ENCODE results near the gene SLC16A5. TPM values are rescaled to one million over a fixed set of nuclear protein-coding genes. Genes with fewer than 3 reads are reported as not detected.

Gene SLC16A5
- total RNA-seq, 1 experiment from 2014 or later = 17.1 TPM

DNA sequence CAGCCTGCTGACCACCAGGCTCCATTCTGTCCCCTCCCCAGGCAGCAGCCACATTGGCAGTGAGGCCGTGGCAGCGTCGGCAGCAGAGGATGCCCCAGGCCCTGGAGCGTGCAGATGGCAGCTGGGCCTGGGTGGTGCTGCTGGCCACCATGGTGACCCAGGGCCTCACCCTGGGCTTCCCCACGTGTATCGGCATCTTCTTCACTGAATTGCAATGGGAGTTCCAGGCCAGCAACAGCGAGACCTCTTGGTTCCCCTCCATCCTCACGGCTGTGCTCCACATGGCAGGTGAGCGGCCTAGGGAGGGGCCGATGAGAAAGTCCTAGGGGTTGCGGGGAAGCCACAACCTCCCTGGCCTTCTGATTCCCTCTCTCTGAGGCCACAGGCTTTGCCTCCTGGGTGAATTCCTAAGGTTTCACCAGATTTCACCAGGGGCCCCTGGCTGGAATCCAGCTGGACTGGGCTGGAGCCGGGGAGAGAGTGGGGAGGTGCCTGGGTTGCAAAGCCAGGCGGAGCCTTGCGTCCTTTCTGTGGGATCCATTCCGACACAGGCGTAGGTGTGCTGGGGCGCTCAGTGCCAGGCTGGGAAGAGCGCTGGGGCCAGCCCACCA lies 5.9 kb downstream of the SLC16A5 start:
- peaks cover 5% of the 10 kb centered on the region; the same call in 1 of the 2 replicates for H3K4me1 ChIP-seq (ENCODE audit: insufficient read depth, low read length)
- no peak overlapping the region for H3K4me2 ChIP-seq (ENCODE audit: insufficient read depth, insufficient read length, low read length)

More for the DNA sequence above, 5.9 kb downstream of the SLC16A5 start:
- DNase-seq = no peak
- Histone ChIP-seq H3K18ac (ENCODE audit: insufficient read length, low read depth, low read length) (no peak overlapping the region), H3K23me2 (ENCODE audit: insufficient read length, low read depth, low read length, poor library complexity, severe bottlenecking) (no peaks in the 10 kb centered on the region), H2BK12ac (ENCODE audit: insufficient read length, low read depth, low read length) (no peak overlapping the region), H4K91ac (ENCODE audit: insufficient read length, low read depth, low read length) (no peak overlapping the region), H3K9ac (ENCODE audit: extremely low read depth, insufficient read length, low read length) (no peak overlapping the region), H3K23ac (ENCODE audit: insufficient read length, low read depth, low read length) (no peak overlapping the region), H3K27ac (ENCODE audit: insufficient read length, low read depth, low read length) (no peak overlapping the region), H3K27me3 (ENCODE audit: insufficient read depth, low read length) (no peaks in the 10 kb centered on the region), H2BK120ac (ENCODE audit: low read depth, low read length, poor library complexity, severe bottlenecking) (no peak overlapping the region), H4K8ac (replicated peaks; ENCODE audit: insufficient read length, low read depth, low read length) (no peak overlapping the region), H4K20me1 (ENCODE audit: control insufficient read depth, insufficient read depth, insufficient read length) (no peaks in the 10 kb centered on the region), H2BK15ac (ENCODE audit: low read depth, low read length) (no peak overlapping the region), H2BK5ac (ENCODE audit: insufficient read length, low read length) (no peak overlapping the region), H2AFZ (ENCODE audit: low read length) (no peak overlapping the region), H4K5ac (ENCODE audit: insufficient read length, low read depth, low read length) (no peak overlapping the region), H3K9me3 (ENCODE audit: control insufficient read depth, low read depth, low read length) (no peaks in the 10 kb centered on the region), H3K79me2 (ENCODE audit: insufficient read depth, low read length) (no peaks in the 10 kb centered on the region; the same call in 1 of the 2 replicates), H3K4ac (ENCODE audit: low read depth, low read length) (no peak overlapping the region), H2BK20ac (ENCODE audit: low read depth, low read length, poor library complexity, severe bottlenecking) (no peak overlapping the region), H2AK5ac (ENCODE audit: insufficient read length, low read length) (no peak overlapping the region), H3T11ph (ENCODE audit: low read length) (no peak overlapping the region), H3K14ac (ENCODE audit: insufficient read depth, low read length) (no peak overlapping the region), H3K79me1 (ENCODE audit: insufficient read depth, low read depth, low read length, poor library complexity, severe bottlenecking) (no peaks in the 10 kb centered on the region), H3K56ac (ENCODE audit: insufficient read length, low read depth, low read length) (no peak overlapping the region)
- WGBS (ENCODE audit: extremely low coverage, insufficient read length, low lambda C conversion rate) = no CpG with 5 or more reads among the region's 18 CpGs
- Mint-ChIP-seq H3K36me3 (ENCODE audit: insufficient read depth in 1 of 3, low read depth in 3 of 3) (peaks cover 2 to 22% (median 20%) of the 10 kb centered on the region in 3 experiments), H3K4me3 (no peak overlapping the region), H3K27ac (peak overlapping the region in 1 of 3 experiments; percentile 79; a peak in 2 of 7 replicates), H3K4me1 (peaks cover 34 to 39% of the 10 kb centered on the region in 2 experiments), H3K9me3 (no peaks in the 10 kb centered on the region), H3K27me3 (ENCODE audit: low read depth) (no peaks in the 10 kb centered on the region)
- TF ChIP-seq, protein P1, sequence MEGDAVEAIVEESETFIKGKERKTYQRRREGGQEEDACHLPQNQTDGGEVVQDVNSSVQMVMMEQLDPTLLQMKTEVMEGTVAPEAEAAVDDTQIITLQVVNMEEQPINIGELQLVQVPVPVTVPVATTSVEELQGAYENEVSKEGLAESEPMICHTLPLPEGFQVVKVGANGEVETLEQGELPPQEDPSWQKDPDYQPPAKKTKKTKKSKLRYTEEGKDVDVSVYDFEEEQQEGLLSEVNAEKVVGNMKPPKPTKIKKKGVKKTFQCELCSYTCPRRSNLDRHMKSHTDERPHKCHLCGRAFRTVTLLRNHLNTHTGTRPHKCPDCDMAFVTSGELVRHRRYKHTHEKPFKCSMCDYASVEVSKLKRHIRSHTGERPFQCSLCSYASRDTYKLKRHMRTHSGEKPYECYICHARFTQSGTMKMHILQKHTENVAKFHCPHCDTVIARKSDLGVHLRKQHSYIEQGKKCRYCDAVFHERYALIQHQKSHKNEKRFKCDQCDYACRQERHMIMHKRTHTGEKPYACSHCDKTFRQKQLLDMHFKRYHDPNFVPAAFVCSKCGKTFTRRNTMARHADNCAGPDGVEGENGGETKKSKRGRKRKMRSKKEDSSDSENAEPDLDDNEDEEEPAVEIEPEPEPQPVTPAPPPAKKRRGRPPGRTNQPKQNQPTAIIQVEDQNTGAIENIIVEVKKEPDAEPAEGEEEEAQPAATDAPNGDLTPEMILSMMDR (conservative IDR thresholded peaks at IDR 0.05) = no peak
